Measurements from ENCODE around the gene SBF1. TPM values are rescaled to one million over a fixed set of nuclear protein-coding genes. Genes with fewer than 3 reads are reported as not detected.

Gene SBF1
- total RNA-seq, 1 donor from 2014 or later: 98.8 TPM

DNA sequence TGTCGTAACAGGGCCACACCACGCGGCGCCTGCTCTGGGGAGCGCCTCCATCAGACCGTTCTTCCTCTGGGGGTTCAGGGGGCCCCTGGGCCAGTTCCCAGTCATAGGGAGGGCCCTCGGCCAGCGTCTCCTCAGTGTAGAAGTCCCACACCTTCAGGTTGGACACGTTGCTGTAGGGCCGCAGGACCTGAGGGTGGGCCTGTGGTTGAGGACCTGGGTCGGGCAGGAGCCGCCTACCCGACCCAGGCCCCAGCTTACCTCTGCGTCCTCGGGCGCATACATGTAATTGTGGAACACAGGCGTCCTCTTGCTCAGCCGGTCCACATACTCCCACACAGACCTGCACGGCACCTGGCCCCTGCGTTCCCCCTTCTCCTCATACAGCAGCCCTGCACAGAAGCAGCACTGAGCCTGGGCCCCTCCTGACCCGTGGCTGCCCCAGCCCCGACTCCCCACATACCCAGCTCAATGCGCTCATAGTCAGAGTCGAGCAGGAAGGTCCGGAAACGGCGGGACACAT lies 20.2 kb downstream of the SBF1 start:
- DNase-seq (ENCODE audit: low spot score in 2 of 2): no peak

DNA sequence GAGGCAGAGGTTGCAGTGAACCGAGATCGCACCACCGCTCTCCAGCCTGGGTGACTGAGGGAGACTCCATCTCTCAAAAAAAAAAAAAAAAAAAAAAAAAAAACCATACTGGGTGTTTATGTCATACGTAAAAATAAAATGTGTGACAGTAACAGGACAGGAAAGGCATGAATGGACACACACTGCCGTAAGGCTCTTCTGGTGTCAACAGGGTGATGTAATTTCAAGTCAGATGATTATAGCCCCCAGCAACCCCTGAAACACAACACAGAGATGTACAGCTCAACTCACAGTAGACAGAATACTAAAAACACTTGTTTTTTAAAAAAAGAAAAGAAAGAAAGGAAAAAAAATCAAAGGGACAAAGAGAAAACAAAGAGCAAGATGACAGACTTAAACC lies 22.2 kb downstream of the SBF1 start:
- intact Hi-C loops (cut with DNase I): no loop called here
- H3K27ac ChIP-seq: no peak overlapping the region
- no peaks in the 10 kb centered on the region for H3K9me3 ChIP-seq
- H3K4me1 ChIP-seq: no peaks in the 10 kb centered on the region
- TF ChIP-seq, protein P1, sequence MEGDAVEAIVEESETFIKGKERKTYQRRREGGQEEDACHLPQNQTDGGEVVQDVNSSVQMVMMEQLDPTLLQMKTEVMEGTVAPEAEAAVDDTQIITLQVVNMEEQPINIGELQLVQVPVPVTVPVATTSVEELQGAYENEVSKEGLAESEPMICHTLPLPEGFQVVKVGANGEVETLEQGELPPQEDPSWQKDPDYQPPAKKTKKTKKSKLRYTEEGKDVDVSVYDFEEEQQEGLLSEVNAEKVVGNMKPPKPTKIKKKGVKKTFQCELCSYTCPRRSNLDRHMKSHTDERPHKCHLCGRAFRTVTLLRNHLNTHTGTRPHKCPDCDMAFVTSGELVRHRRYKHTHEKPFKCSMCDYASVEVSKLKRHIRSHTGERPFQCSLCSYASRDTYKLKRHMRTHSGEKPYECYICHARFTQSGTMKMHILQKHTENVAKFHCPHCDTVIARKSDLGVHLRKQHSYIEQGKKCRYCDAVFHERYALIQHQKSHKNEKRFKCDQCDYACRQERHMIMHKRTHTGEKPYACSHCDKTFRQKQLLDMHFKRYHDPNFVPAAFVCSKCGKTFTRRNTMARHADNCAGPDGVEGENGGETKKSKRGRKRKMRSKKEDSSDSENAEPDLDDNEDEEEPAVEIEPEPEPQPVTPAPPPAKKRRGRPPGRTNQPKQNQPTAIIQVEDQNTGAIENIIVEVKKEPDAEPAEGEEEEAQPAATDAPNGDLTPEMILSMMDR (IDR thresholded peaks at IDR 0.05): no peak
- DNase-seq (ENCODE audit: low spot score in 2 of 2): no peak
- H3K27me3 ChIP-seq: no peaks in the 10 kb centered on the region
- H3K36me3 ChIP-seq: peaks cover 70 to 78% of the 10 kb centered on the region in 2 donors
- no peak overlapping the region for H3K4me3 ChIP-seq

More for the DNA sequence above, 20.2 kb downstream of the SBF1 start:
- H3K4me3 ChIP-seq: no peak overlapping the region
- no peaks in the 10 kb centered on the region for H3K9me3 ChIP-seq
- TF ChIP-seq, protein P1 (IDR thresholded peaks at IDR 0.05): no peak
- intact Hi-C loops (cut with DNase I): no loop called here
- H3K27ac ChIP-seq: no peak overlapping the region
- no peaks in the 10 kb centered on the region for H3K4me1 ChIP-seq
- no peaks in the 10 kb centered on the region for H3K27me3 ChIP-seq
- peaks cover 69 to 86% of the 10 kb centered on the region in 2 donors for H3K36me3 ChIP-seq

DNA sequence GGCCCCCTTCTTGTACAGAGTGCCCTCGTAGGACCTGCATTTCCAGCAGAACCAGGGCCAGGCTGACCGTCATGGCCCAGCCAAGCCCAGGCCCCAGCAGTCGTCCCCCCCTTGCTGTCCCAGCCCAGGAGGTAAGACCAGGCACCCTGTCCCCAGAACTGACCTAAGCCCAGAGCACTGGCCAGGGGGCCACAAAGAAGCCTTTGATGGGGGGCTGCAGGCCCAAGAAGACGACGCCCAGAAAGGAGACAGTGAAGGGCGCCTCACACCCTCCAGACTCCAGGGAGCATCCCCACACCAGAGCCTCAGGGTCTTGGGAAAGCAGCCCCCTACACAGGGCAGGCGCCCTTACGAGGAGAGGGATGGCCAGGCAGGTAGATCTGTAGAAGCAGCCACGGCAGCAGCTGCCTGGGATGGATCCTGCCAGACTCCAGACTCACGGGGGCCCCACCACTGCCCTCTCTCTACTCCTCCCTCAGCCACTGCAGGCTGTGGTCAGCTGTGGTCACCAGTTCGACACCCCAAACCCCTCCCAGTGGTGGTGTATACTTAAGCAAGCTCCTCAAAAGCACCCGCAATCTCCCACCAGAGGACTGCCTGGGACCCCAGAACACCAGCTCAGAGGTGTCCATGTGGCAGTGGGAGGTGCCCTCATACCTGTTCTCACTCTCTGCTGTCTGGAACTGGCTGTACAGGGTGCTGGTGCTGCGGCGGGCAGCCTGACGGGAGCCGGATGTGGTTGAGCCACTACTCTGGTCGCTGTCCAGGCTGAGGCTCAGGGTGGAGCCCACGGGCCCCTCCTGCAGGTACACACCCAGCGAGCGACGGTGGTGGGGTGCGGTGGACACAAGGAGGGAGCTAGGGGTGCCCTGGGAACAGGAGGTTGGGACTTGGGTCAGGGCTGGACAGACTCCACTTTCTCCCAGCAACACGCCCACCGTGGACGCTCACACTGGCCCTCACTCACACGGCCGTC lies 27.0 kb downstream of the SBF1 start:
- peaks cover 43 to 52% of the 10 kb centered on the region in 2 donors for H3K36me3 ChIP-seq
- H3K4me3 ChIP-seq: no peak overlapping the region
- intact Hi-C loops (cut with DNase I): no loop called here
- no peaks in the 10 kb centered on the region for H3K4me1 ChIP-seq
- DNase-seq (ENCODE audit: low spot score in 2 of 2): no peak
- TF ChIP-seq, protein P1 (IDR thresholded peaks at IDR 0.05): no peak
- no peaks in the 10 kb centered on the region for H3K27me3 ChIP-seq
- H3K9me3 ChIP-seq: no peaks in the 10 kb centered on the region
- H3K27ac ChIP-seq: no peak overlapping the region

DNA sequence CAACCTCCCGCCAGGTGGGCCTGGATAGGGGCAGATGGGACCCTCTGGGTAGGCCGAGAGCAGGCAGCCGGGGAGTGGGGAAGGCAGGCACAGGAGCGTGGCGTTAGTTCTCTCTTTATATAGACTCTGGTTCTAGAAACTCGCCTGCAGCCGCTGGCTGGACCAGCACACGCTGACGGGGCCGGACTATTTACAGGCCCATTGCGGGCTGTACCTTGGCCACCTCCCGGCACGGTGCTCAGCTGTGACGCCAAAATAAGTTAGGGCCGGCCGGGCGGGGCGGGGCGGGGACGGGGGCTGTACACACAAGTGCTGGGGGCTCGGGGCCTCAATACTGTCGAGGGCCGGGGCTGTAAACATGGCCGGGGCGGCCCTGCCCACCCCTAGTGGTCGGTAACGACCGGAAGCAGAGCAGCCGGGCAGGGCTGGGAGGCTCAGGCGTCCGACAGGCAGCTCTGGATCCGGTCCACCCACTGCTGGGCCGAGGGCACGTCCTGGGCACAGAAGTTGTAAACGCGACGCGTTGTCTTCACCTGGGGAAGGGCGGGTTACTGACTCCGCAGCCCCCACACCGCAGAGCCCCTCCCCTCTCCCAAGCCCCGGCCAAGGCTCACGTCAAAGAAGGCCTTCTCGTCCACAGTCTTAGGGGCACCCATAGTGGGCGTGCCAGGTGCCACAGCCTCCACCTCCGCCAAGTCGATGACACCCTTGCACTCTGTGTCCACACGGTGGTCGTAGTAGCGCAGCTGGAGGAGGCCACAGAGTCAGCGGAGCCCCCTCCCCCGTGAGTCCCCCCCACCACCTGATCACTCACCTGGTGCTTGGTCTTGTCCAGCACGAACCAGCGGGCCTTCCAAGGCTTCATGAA lies 27.9 kb downstream of the SBF1 start:
- TF ChIP-seq, protein P1 (IDR thresholded peaks at IDR 0.05): no peak
- Histone ChIP-seq H3K27ac (no peak overlapping the region), H3K36me3 (peaks cover 43 to 53% of the 10 kb centered on the region in 2 donors), H3K27me3 (no peaks in the 10 kb centered on the region), H3K4me1 (no peaks in the 10 kb centered on the region), H3K9me3 (no peaks in the 10 kb centered on the region), H3K4me3 (no peak overlapping the region)
- no peak for DNase-seq (ENCODE audit: low spot score in 2 of 2)
- intact Hi-C loops (cut with DNase I): no loop called here

DNA sequence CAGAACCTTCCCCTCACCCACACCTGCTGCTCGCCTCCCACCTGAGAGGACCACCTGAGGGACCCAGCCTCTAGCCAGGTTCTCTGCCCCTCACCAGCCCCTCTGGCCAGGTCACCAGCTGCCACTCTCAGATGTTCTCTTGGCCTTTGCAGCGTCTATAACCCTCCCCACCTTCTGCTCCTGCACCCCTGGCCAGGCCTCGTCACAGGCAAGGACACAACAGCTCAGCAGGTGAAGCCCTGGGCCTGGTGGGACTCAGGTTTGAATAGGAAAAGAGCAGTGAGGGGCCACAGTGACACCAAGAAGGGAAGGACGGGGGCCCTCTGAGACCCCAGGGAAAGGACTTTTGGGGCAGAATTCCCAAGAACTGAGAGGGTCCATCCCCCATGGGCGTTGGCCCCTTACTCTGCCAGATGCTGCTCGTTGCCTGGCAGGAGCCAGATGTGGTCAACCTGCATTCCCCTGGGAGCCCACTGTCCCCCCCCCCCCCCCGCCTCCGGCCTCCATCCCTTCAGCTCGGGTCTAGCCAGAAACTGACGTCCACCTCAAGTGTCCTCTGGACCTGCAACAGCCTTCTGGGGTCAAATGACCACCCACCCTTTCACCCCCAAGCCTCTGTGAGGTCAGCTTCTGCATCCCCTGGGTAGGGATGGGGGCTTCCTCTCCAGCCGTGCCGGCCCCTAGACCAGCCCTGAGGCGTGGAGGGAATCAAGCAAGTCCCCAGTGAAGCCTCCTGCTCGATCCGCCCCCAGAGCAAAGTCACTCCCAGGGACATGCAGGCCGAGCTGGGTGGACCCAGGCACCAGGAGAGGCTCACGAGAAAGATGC lies 28.7 kb downstream of the SBF1 start:
- Histone ChIP-seq H3K4me1 (no peaks in the 10 kb centered on the region), H3K36me3 (peaks cover 46 to 52% of the 10 kb centered on the region in 2 donors), H3K4me3 (no peak overlapping the region), H3K27ac (no peak overlapping the region), H3K9me3 (no peaks in the 10 kb centered on the region), H3K27me3 (no peaks in the 10 kb centered on the region)
- no peak for DNase-seq (ENCODE audit: low spot score in 2 of 2)
- TF ChIP-seq, protein P1 (IDR thresholded peaks at IDR 0.05): no peak
- intact Hi-C loops (cut with DNase I): no loop called here
